CD4-positive, alpha-beta T cell treated with Interleukin-15 for 1 hour (primary cell): ENCODE data around the gene RPRD2.
"Not testable (repeated sequence)": the region's sequence is repeated elsewhere in the genome, so short reads cannot be mapped to it uniquely, and the experiment has no call there.

Experiments
- DNase-seq: peaks from one replicate; pipeline ENCODE4 v3.0.0-alpha.2; 2020

RPRD2 gene

DNA sequence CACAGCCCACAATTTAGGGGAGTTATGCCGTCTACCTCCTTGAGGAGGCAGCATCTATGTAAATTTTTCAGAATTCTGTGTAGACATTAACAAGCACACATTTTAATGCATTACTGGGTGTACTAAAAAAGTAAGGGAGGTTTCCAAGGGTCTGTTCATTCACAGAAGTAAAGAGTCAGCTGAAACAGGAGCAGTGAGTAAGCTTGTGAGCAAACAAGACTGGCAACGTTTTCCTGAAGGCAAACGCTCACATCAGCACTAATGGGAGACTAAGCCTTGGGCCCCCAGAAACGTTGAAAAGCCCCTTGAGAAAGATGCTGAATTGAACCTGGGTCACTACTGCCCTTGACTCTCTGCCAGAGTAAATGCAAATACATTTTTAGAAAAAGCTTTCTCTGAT is 25.7 kb downstream of the RPRD2 start:
- no peak for DNase-seq

DNA sequence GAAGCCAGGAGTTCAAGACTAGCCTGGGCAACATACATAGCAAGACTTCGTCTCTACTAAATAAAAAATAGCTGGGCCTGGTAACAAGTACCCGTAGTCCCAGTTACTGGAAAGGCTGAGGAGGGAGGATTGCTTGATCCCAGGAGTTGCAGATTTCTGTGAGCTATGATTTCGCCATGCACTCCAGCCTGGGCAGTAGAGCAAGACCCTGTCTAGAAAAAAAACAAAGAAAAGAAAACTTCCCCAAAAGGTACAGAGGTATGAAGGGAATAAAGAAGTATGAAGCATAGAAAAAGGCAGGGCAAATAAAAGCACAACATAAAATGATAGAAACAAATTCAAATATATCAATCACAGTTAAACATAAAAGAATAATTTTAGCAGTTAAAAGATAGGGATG is 28.7 kb downstream of the RPRD2 start:
- DNase-seq = no peak

DNA sequence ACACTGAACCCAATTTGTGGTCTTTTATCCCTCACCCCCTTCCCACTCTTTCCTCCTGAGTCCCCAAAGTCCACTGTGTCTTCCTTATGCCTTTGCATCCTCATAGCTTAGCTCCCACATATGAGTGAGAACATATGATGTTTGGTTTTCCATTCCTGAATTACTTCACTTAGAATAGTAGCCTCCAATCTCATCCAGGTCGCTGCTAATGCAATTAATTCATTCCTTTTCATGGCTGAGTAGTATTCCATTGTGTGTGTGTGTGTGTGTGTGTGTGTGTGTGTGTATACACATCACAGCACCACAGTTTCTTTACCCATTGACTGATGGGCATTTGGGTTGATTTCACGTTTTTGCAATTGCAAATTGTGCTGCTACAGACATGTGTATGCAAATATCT is 31.2 kb downstream of the RPRD2 start:
- DNase-seq = not testable (repeated sequence)

DNA sequence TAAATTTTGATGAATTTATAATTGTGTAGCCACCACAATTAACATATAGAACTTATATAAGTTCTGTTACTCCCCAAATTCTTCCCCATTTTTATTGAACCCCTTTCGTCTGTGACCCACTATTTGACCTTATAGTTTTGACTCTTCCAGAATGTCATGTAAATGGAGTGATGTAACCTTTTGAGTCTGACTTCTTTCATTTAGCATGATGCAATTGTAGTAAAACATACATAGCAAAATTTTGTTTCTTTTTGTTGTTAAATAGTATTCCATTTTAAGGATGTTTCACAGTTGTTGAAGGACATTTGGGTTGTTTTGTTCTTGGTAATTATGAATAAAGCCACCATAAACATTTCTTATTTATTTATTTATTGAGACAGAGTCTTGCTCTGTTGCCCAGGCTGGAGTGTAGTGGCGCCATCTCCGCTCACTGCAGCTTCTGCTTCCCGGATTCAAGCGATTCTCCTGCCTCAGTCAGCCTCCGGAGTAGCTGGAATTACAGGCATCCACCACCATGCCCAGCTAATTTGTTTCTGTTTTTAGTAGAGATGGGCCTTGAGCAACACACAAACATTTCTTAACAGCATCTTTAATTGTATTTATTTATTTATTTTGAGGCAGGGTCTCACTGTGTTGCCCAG is 33.6 kb downstream of the RPRD2 start:
- DNase-seq = no peak

DNA sequence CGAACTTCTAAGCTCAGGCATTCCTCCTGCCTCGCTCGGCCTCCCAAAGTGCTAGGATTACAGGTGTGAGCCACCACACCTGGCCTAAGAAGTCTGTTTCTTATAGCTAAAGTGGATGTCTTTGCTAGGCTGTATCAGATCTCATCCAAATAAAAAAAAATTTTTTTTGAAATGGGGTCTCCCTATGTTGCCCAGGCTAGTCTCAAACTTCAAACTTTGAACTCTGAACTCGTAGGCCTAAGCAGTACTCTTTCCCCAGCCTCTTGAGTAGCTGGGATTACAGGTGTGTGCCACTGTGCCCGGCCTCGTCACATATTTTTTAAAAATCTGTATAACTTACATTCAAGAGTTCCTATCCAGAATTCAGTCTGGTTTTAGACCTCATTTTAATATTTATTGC is 40.5 kb downstream of the RPRD2 start:
- DNase-seq = no peak

DNA sequence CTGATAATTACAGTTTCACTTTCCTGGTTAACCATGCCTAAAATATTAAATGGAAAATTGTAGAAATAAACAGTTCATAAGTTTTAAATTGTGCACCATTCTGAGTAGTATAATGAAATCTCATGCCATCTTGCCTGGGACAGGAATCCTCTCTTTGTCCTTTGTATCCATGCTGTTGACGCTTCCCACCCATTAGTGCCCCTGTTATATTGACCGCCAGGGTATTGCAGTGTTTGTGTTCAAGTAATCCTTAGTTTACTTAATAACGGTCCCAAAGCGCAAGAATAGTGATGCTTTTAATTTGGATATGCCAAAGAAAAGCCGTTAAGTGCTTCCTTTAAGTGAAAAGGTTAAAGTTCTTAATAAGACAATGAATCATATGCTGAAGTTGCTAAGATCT is 41.7 kb downstream of the RPRD2 start:
- no peak for DNase-seq

DNA sequence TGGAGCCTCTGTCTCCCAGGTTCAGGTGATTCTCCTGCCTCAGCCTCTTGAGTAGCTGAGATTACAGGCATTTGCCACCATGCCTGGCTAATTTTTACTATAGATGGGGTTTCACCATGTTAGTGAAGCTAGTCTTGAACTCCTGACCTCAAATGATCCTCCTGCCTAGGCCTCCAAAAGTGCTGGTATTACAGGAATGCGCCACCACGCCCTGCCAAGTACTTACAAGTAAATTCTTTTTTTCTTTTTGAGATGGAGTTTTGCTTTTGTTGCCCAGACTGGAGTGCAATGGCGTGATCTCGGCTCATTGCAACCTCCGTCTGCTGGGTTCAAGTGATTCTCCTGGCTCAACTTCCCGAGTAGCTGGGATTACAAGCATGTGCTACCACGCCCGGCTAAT is 42.5 kb downstream of the RPRD2 start:
- DNase-seq = no peak

DNA sequence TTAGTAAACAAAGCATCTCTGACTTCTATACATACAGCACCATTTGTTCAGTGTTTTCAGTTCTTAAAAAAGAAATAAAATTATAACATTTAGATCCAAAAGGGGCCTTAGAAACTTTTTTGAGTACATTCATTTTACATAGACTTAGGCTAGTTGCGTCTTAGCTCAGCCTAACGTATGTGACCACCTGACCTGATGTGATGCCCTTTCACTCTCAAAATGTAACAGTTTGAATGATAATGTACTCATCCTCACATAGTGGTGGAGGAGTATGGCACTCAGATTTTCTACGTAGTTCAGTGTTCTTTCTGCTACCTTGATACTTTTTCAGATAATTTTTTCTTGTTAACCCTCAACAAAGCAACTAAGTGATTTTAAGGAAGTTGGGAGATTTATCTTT is 43.4 kb downstream of the RPRD2 start:
- DNase-seq = no peak

DNA sequence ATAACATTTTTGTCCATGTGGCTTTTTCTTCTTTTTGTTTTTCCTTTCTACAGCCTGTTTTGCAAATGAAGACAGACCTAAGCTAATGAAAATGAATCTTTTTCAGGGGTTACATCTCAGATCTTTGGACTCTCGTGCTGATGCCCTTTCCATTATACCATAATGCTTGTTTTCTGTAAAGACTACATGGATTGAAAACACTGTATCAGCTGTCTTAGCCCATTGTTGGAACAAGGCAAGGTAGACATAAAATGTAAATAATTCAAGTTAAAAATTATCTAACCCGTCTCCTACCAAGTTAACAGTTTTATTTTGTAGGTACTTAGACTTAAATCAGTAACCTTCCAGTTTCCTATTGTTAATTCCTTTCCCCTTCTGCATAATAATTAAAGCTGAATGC is 44.9 kb downstream of the RPRD2 start:
- no peak for DNase-seq

DNA sequence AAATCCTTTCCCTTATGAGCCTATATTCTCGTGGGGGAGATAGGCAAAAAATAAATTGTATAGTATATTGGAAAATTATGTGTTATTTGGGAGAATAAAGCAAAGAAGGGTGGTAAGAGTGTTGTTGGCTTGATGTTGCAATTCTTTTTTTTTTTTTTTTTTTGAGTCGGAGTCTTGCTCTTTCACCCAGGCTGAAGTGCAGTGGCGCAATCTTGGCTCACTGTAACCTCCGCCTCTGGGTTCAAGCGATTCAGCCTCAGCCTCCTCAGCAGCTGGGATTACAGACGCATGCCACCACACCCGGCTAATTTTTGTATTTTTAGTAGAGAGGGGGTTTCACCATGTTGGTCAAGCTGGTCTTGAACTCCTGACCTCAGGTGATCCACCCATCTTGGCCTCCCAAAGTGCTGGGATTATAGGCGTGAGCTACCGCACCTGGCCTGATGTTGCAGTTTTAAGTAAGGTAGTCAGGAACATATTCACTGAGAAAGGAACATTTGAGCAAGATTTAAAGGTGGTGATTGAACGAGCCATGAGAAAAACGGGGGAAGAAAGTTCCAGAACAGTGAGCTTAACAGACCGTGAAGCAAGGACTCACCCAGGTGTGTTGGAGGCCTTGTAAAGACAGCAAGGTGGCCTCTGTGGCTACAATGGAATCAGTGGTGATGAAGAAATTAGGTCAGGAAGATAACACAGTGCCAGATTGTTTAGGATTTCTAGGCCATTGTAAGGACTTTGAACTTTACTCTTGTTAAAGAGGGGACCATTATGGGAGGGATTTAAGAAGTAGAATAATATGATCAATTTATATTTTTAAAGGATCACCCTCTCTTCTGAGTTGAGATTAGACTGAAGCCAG is 45.8 kb downstream of the RPRD2 start:
- no peak for DNase-seq

DNA sequence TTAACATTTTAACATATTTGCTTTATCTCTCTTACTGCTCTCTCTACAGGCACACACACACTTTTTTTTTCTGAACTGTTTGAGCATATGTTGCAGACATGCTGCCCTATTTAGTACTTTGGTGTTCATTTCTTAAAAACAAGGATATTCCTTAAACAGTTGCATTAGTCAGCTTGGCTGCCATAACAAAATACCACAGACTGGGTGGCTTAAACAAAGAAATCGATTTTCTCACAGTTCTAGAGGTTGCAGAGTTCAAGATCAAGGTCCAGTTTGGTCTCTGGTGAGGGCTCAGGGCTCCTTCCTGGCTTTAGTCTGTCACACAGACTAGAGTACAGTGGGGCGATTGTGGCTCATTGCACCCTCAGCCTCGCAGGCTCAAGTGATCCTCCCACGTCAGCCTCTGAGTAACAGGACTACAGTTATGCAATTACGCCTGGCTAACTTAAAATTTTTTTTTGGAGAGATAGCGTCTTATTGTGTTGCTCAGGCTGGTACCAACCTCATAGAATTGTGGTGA is 46.7 kb downstream of the RPRD2 start:
- DNase-seq = no peak

DNA sequence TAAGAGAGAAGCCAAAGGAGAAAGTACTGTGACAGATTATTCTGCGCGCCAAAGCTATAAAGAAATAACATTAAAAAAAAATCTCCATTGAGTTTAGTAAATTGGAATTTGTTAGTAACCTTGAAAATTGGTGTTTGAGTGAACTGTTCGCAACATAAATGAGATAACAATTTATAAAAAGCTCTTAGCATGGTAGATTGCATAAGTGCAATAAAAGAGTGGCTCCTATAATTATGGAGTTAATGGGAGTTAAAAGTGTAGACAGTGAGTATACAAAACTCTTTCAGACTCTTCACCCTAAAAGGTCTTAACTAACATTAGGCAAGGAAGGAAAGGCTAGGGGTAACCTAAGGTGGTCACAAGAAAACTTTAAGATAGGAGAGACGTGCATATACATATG is 50.6 kb downstream of the RPRD2 start:
- no peak for DNase-seq

DNA sequence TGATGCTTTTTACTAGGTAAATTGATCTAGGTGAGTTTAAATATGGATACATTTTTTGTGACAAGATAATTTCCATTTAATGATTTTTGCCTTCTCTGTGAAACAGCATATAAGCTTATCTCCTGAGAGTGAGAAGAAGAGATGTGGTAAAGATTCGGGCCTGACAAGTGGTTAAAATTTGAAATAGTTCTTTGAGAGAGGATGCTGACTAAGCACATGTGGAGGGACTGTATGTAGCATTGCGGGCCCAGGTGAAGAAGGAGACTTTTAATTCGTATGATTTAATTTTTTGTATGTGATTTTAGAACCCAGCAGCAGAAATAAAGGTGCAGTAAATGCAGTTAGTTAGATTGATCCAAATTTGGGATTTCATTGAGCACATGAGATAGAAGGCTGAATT is 51.9 kb downstream of the RPRD2 start:
- DNase-seq = no peak

DNA sequence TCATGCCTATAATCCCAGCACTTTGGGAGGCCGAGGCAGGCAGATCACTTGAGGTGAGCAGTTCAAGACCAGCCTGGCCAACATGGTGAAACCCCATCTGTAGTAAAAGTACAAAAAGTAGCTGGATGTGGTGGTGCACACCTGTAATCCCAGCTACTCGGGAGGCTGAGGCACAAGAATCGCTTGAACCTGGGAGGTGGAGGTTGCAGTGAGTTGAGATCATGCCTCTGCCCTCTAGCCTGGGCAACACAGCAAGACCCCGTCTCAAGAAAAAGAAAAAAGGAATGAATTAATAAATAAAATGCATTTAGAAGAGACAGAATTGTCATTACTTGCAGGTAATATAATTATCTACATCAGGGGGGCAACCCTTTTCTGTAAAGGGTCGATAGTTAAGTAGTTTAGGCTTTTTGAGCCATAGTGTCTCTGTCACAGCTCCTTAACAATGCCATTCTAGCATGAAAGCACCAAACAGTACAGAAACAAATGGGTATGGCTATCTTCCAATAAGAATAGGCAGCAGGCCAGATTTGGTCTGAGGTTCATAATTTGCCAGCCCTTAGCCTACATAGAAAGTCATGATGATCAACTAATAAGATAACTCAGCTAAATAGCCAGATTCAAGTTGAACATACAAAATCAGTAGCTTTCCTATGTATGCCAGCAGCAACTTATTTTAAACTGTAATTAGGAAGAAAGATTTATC is 56.8 kb downstream of the RPRD2 start:
- no peak for DNase-seq

DNA sequence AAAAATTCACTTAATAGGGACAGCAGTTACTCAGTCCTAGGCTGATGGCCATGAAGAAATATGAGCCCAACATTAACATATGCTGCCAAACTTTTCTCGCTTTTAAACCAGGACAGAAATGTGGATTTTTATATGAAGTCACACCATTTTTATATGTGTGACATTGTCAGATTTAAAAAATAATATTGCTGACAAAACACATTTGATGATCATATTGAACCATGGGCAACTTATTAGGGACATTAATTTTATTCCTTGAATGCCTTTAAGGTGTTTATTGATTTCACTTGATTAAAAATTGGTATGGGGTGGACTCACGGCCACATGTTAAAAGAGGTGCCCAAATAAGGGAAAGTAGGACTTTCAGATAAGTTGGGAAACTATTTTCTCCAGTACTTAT is 58.6 kb downstream of the RPRD2 start:
- DNase-seq = no peak

DNA sequence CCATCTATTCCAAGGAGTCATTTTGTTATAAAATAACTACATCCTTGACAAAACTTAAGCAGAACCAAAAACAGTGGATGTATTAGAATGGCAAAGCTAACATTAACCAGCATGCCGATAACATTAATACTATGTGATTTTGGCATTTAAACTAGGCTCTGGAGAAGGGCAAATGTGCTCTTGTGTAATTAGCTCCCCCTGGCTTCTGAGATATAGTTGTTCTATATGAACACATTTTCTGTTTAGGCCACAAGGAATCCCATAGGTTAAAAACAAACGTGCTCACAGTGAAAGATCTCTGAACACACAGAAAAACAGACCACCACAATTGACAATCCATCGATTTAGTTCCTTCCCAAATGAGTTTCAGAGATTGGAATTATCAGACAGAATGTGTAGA is 65.9 kb downstream of the RPRD2 start:
- no peak for DNase-seq

DNA sequence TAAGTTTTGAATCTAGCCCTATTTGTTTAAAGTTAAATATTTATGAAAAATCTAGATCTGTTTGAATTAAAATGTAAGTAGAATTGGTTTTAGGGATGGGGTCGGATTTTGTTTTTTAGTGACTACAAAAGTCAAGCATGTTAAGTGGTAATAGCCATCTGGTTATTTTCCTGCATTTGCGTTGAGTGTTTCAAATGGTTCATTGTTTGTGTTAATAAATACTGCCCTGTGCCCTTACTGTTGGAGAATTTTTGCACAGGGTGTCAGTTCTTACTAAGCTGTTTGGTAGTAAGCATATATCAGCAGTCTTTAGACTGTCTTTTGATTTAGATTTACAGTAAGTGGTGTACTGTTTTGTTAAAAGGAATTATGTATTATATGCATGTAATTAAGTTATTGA is 77.2 kb downstream of the RPRD2 start:
- no peak for DNase-seq

DNA sequence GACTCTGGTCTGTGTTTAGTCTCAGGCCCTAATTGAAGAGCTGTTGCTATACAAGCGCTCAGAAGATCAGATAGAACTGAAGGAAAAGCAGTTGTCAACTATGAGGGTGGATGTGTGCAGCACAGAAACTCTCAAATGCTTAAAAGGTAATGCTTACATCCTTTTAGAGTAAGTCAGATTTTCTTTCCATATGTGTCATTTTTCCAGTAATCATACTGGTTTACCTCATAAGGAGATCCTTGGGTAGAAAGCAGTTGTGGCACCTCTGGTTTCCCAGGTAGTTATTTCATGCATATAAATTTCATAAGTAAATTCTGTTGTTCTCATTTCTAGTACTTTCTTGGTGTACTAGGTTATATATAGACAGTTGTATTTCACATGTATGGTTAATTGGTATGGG is 80.3 kb downstream of the RPRD2 start:
- no peak for DNase-seq

DNA sequence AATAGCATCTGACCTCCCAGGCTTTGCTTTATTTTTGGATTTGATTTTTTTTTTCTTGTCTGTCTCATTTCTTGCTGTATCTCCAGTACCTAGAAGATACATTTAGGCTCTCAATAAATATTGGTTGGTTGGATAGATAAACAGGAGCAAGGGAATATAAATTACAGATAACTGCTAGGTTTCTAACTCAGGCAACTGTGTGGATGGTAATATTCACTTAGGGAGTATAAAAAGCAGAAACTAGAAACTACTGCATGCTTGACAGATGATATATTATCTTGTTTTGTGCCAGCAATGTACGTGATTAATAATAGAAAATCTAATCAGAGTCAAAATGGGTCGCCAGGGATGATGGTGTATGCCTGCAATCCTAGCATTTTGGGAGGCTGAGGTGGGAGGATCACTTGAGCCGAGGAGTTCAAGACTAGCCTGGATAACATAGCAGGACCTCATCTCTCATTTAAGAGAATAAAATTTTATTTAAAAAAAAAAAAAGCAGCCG is 92.2 kb downstream of the RPRD2 start:
- no peak for DNase-seq

DNA sequence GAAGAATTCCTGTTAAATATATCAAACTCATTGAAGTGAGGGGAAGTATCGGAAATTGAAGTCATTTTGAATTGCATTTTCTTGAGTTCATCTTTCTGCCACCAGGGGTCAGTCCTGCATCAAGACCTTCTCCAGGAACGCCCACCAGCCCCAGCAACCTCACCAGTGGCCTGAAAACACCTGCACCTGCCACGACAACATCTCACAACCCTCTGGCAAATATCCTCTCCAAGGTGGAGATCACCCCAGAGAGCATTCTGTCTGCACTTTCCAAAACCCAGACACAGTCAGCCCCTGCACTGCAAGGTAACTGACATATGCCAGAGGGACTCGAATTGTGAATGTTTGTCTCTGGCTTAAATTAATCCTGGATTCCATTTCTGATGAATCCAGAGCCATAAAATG is 100.5 kb downstream of the RPRD2 start:
- peak; percentile 66 for DNase-seq

DNA sequence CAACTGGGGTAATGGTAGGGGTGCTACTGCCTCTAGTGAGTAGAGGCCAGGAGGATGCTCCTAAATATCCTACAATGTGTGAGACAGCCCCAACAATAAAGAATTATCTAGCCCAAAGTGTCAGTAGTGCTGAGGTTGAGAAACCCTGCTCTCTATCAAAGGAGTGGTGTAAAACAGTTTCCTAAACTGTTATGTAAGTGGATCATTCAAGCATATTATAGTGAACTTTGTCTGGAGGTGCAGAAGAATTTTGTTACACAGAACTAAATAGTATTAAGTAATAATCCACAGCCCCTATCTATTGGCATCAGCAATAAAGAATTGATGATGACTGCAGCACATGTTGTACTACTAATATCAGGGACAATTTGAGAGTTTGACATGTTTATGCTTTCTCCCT is 103.0 kb downstream of the RPRD2 start:
- DNase-seq = no peak

DNA sequence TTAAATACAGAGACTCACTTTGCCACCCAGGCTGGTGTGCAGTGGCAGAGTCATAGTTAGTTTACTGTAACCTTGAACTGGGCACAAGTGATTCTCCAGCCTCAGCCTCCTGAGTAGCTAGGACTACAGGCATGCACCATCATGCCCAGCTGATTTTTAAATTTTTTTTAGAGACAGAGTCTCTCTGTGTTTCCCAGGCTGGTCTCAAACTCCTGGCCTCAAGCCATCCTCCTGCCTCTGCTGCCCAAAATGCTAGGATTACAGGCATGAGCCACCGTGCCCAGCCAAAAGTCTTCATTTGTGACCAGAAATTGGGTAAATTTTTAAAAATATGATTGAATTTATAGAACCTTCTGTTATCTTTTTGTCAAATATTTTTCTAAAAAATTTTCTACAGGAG is 105.3 kb downstream of the RPRD2 start:
- no peak for DNase-seq

DNA sequence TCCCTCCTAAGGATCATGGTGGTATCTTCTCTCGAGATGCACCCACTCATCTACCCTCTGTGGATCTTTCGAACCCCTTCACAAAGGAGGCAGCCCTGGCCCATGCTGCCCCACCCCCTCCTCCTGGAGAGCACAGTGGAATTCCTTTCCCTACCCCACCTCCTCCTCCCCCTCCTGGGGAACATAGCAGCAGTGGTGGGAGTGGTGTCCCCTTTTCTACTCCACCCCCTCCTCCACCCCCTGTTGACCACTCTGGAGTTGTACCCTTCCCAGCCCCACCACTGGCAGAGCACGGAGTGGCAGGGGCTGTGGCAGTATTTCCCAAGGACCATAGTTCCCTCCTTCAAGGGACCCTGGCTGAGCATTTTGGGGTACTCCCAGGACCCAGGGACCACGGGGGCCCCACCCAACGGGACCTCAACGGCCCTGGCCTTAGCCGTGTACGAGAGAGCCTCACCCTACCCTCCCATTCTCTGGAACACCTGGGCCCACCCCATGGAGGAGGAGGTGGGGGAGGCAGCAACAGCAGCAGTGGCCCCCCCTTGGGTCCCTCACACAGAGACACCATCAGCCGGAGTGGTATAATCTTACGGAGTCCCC is 108.8 kb downstream of the RPRD2 start:
- DNase-seq = no peak
